NB4 (cell line): Measurements from ENCODE around the gene WWP2.
"Not testable (repeated sequence)": the region's sequence is repeated elsewhere in the genome, so short reads cannot be mapped to it uniquely, and the experiment has no call there.

Source experiments
- DNase-seq: peaks from one replicate; pipeline ENCODE4 v3.0.0; 2010; ENCODE audit warnings: low read depth
- H3K4me3 ChIP-seq: one replicate; pipeline ENCODE4 v1.5.1; 2011; ENCODE audit warnings: mild to moderate bottlenecking, low read depth, low read length, moderate library complexity
- MYC ChIP-seq: IDR thresholded peaks from 2 replicates; pipeline ENCODE4 v1.6.1; 2011; ENCODE audit warnings: low read depth, low read length
- POLR2A ChIP-seq: IDR thresholded peaks from 2 replicates; pipeline ENCODE4 v1.6.1; 2011; ENCODE audit warnings: mild to moderate bottlenecking; ENCODE audit not compliant: insufficient read length; ENCODE audit errors: extremely low read depth
- TF ChIP-seq, protein P1 (sequence below): IDR thresholded peaks from one replicate; pipeline ENCODE4 v1.5.1; 2012; ENCODE audit warnings: low read depth, low read length
- TF ChIP-seq, protein P2 (sequence below): IDR thresholded peaks from 2 replicates; pipeline ENCODE4 v1.6.1; 2011; ENCODE audit warnings: low read depth, low read length

Gene WWP2

DNA sequence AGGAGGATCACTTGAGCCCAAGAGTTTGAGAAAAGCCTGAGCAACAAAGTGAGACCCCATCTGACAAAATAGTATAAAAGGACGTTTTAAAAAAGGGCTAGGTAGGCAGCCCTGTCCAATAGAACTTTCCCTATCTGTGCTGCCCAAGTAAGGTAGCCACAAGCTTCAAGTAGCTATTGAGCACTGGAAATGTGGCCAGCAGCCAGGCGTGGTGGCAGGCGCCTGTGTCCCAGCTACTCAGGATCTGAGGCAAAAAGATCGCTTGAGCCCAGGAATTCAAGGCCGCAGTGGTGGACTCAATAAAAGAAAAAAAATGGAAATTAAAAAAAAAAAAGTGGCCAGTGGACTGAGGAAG is 34.2 kb upstream of the WWP2 start:
- TF ChIP-seq, protein P1, sequence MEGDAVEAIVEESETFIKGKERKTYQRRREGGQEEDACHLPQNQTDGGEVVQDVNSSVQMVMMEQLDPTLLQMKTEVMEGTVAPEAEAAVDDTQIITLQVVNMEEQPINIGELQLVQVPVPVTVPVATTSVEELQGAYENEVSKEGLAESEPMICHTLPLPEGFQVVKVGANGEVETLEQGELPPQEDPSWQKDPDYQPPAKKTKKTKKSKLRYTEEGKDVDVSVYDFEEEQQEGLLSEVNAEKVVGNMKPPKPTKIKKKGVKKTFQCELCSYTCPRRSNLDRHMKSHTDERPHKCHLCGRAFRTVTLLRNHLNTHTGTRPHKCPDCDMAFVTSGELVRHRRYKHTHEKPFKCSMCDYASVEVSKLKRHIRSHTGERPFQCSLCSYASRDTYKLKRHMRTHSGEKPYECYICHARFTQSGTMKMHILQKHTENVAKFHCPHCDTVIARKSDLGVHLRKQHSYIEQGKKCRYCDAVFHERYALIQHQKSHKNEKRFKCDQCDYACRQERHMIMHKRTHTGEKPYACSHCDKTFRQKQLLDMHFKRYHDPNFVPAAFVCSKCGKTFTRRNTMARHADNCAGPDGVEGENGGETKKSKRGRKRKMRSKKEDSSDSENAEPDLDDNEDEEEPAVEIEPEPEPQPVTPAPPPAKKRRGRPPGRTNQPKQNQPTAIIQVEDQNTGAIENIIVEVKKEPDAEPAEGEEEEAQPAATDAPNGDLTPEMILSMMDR, result no peak
- TF ChIP-seq MYC (no peak), POLR2A (no peak)
- TF ChIP-seq, protein P2, sequence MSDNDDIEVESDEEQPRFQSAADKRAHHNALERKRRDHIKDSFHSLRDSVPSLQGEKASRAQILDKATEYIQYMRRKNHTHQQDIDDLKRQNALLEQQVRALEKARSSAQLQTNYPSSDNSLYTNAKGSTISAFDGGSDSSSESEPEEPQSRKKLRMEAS, result no peak
- peak; percentile 52 for DNase-seq
- peak overlapping the region; percentile 94 for H3K4me3 ChIP-seq

DNA sequence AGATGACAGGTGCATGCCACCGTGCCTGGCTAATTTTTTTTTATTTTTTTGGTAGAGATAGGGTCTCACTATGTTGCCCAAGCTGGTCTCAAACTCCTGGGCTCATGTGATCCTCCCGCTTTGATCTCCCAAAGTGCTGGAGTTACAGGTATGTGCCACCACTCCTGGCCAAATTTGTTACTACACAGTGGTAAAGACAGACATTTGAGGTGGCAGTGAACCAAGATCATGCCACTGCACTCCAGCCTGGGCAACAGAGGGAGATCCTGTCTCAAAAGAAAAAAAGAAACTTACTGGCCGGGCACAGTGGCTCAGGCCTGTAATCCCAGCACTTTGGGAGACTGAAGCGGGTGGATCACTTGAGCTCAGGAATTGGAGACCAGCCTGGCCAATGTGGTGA is 33.1 kb upstream of the WWP2 start:
- not testable (repeated sequence) for H3K4me3 ChIP-seq, DNase-seq

DNA sequence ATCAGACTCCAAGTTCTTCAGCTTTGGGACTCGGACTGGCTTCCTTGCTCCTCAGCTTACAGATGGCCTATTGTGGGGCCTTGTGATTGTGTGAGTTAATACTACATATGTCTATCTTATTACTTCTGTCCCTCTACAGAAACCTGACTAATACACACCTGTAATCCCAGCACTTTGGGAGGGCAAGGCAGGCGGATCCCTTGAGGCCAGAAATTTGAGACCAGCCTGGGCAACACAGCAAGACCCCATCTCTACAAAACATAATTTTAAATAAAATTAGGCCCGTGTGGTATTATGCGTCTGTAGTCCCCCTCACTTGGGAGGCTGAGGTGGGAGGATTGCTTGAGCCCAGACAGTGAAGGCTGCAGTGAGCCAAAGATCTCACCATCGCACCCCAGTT is 30.9 kb upstream of the WWP2 start:
- not testable (repeated sequence) for H3K4me3 ChIP-seq, DNase-seq

DNA sequence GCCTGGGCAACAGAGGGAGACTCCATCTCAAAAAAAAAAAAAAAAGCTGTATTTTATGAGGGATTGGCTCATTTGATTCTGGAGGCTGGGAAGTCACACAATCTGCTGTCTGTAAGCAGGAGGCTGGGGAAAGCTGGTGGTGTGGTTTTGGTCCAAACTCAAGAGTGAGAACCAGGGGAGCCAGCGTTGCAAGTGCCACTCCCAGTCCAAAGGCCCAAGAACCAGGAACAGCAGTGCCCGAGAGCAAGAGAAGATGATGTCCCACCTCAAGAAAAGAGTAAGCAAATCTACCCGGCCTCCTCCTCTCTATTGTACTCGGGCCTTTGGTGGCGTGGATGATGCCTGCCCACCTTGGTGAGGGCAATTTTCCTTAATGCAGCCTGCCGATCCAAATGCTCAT is 30.0 kb upstream of the WWP2 start:
- no peak for TF ChIP-seq POLR2A
- TF ChIP-seq, protein P2, result no peak
- TF ChIP-seq, protein P1, result no peak
- DNase-seq, result no peak
- no peak overlapping the region for H3K4me3 ChIP-seq

DNA sequence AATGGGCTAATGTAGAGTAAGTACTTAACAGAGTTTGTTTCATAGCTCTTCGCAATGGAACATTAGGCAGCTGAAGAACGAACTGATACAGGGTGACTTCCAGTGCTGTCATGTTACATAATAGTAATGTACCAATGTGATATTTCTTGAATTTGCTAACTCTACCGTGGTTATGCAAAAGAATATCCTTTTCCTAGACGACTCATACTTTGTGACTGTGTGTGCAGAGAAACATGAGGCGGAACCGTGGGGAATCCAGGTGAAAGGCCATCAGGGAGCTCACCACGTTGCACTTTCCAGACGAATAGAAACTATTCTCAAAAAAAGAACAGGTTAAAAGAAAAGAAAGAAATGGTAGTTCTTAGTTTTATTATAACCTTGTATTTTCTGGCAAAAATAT is 20.6 kb upstream of the WWP2 start:
- no peak overlapping the region for H3K4me3 ChIP-seq
- peak; percentile 20 for DNase-seq
- TF ChIP-seq, protein P1, result no peak
- TF ChIP-seq POLR2A (no peak), MYC (no peak)
- TF ChIP-seq, protein P2, result no peak

DNA sequence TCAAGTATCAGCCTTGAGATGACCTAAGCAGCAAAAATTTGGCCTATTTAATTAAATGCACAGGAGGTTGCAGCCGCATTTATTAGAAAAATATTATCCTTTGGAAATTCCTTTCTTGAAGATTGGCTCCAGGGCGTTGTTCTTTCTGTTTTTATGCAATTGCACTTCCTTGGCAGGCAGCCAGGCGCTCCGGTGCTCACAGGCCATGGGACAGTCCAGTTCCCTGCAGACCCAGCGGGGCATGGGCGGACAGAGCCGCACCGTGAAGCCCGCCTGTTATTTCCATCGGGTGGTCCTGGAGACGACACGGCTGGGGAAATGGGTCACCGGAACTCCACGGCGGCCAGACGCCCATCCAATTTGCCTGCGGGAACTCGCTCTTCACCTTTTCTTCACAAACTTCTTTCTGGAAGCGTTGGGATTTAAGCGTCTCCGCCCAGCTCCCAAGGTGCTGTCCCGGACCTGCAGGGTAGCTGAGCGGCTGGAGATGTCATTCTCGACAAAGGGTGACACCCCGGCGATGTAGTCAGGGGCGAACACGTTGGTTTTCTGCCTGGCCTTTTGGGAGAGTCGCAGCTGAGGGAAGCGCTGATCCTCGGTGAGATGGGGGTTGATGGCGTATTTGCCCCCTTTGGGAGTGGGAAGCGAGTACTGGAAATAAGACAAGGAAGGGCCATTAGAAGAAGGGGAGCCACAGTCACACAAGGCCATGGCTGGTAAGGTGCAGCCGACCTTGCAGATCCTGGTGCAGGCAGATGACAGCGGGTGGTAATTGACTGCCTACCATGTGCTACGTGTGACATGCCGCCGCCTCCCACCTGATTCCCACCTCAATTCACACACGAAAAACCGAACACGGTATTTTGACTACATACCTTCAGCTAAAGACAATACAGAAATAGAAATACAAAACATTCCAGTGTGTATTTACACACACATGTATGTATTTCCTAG is 19.9 kb upstream of the WWP2 start:
- TF ChIP-seq, protein P2, result no peak
- TF ChIP-seq MYC (no peak), POLR2A (no peak)
- TF ChIP-seq, protein P1, result no peak
- DNase-seq, result no peak
- H3K4me3 ChIP-seq, result no peak overlapping the region
